Superior temporal gyrus (tissue), 1 donor: ENCODE data around the gene CIB4.
A peak's percentile ranks its signal among the peaks of the same experiment; 100 is the strongest.

Source experiments
- DNase-seq: peaks from one replicate; pipeline ENCODE4 v3.0.0-alpha.2; 2016; ENCODE audit errors: extremely low spot score

The CIB4 gene

DNA sequence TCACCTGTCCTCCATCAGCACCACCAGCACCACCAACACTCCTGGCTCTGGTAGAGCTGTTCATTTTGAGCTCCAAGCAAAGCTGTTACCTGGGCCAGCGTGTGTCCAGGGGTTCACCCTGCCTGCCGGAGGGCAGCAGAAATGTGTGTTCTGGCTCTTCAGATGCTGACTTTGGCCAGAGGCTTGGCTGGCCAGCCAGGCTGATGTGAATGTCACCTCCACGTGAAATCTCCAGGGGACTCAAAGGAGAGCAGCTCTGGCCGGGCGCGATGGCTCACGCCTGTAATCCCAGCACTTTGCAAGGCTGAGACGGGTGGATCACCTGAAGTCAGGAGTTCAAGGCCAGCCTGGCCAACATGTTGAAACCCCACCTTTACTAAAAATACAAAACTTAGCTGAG is 33.5 kb downstream of the CIB4 start:
- DNase-seq = no peak

DNA sequence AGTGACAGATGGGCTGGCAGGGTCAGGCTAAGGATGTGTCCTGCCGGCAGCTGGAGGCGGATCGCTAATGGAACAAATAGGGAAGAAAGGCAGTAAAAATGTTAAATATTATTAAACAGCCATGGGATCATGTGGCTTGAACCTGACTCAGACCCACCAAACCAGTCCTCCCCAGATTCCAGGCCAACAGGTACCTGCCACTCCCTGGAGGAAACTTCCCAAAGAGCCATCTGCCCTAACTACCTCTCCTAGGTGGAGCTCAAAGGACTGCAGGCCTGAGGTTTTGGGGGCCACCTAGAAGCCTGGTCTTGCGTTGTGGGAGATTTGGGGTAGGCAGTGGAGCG is 34.3 kb downstream of the CIB4 start:
- no peak for DNase-seq

DNA sequence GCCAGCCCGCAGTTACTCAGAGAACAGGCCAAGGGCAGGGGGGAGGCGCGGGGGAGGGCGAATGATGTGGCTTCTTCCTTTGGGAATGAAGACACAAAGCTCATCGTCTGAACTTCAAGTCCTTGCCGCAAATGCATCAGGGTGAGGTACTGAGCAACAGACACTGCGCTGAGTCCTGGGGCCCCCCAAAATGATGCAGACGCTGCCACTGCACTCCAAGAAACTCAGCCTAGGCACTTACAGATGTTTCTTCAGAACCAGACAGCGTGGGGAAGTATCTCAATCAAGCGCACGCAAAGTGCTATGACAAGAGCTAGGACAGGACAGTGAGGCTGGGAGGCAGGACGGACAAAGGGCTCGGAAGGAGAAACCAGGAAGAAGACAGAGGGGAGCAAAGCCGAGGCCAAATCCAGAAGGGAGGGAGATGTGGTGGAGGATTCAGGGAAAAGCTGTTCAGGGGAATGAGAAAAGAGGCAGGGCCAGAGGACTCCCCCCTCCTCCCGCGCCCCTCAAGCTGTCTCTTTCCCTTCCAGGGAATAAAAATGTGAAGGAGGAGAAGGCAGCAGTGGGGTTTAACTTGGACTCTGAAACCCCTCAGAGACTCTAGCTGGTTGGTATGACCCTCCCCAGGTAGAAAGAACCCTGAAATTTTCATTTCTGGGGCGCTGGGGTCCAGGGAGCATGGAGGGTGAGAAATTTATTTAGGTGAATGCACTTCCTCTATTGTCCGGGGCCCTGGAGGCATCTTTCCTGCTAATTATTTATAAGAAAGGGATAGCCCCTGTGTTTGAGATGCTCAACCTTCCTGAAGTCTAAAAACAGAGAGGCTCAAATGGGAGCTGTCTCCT is 34.9 kb downstream of the CIB4 start:
- no peak for DNase-seq

DNA sequence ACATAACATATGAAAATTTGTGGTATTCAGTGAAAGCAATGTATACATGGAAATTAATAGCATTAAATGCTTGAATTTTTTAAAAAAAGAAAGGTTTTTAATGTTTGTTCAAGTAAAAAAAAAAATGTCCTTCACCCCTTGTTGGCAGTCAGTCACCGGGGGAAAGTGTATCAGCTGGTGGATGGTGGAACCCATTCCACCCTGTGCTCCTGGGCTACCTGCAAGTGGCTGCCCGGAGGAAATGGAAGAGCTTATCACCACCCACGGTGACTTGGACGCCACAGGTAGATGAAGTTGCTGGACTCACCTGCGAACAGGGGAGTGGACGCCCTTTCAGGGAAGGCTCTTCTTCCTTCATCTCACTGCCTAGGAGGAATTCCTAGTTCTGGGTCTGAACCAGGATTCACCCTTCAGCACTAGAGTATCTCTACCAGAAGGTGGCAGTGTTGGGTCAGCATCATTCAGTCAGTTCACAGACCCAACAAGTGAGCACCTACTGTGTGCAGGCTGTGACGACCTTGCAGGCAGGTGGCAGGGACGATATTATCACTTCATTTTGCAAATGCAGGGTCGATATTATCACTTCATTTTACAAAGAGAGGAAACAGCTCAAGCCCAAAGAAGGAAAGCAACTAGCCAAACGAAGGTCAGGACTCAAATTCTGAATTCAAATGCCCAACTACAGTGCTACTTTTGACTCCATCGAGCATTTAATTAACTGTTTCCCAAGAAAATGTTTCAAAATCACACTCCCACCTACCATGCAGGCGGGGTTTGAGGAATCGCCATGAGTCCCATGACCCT is 35.8 kb downstream of the CIB4 start:
- peak; percentile 73 for DNase-seq

DNA sequence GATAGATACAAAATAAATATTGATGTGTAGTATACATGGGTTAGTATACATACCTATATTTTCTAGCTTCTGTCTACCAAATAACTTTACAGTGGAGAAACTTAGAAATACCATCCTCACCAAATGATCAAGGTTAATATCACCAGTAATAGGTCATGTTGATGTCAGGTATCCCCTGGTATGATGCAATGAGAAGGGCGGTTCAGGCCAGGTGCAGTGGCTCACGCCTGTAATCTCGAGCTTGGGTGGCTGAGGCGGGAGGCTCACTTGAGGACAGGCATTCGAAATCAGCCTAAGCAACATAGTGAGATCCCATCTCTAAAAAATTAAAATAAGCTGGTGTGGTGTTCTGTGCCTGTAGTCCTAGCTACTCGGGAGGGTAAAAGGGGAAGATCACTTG is 38.6 kb downstream of the CIB4 start:
- no peak for DNase-seq

DNA sequence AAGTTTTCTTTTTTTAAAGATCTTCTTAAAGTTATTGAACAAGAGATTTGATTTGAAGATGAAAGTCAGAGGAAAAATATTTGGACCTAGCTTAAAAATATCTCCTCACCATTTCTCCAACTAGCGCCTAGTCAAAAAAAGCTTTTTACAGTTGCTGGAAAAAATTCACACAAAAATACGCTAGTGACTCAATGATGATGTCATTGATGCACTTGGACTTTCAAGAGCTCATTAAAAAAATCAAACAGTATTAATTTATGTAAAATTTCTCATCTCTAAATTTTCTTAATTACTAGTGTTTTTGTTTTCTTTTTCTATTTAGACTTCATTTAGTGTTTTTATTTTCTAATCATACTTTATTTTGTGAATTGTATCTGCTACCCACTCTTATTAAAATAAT is 41.8 kb downstream of the CIB4 start:
- no peak for DNase-seq

DNA sequence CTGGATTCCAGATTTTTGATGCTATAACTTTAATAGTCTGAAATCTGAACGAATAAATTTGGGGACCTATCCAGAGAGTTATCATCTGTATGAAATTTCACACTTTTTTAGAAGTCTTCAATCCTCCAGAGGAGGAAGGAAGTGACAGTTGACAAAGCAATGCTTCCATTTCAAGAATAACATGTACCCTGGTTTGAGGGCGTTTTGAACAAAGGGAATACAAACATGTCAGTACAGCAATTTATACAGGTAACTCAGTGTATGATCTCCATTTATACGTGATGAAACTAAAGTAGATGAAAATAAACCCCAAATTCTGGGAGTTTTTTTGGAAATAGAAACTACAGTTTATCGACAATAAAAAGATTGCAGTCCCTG is 42.2 kb downstream of the CIB4 start:
- DNase-seq = no peak

DNA sequence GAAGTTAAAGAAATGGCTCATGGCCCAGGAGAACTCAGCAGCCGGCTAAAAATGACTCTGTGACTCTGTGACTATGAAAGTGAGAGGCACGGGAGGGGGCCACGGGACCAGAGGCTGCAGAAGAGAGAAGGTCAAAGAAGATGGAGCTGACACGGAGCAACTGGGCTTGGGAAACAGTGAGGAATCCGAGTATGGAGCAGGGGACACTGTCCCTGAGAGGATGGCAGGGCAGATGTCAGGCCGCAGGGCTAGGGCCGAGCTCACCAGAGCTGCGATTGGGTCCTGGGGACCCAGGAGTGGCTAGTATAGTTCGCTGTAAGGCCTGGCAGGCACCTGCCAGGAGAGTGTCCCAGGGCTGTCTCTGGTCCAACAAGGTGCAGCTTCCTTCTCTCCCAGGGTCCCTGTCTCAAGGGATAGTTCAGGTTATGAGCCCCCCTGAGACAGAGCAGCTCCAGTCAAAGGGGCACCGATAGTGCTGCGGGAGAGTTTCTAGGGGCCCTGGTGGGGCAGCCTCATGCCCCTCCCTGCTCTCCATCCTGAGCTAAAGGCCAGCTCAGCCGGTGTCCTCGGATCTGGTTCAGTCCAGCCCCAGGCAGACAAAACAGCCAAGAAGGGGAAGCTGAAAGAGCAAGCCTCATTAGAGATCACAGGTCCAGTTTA is 42.7 kb downstream of the CIB4 start:
- no peak for DNase-seq

DNA sequence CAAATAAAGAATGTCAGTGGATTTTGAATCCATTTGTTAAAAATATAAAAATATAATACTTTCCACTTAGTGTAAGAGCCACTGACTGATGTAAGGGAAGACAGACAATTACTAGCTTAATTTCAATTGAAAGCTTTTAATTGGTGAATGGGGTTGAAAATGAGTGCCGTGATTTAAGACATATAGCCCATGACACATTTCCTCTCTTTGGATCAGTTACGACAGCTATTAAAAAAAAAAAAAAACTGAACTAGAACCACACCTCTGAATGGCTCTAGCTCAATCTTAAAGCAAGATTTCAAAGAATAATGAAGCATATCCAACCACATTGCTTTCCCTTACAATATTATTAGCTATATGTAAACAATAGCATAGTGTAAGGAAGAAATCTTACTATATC is 44.0 kb downstream of the CIB4 start:
- no peak for DNase-seq

DNA sequence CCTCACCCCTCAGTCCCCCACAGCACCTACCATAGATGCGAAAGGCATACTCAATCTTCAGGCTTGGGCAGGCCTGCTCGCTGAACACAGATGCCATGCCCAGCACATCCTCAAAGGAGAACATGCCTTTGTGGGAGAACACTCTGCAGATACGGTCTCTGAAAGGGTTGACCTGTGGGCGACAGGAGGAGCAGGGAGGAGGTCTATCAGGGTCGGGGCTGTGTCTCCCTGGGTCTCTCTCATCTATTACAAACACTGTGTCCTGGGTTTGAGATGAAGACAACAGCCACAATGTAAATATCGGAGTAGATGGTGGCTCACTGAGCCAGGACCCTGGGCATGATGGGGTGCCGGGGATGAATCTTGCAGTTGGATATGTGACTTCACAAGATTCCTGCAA is 46.0 kb downstream of the CIB4 start:
- DNase-seq = no peak

DNA sequence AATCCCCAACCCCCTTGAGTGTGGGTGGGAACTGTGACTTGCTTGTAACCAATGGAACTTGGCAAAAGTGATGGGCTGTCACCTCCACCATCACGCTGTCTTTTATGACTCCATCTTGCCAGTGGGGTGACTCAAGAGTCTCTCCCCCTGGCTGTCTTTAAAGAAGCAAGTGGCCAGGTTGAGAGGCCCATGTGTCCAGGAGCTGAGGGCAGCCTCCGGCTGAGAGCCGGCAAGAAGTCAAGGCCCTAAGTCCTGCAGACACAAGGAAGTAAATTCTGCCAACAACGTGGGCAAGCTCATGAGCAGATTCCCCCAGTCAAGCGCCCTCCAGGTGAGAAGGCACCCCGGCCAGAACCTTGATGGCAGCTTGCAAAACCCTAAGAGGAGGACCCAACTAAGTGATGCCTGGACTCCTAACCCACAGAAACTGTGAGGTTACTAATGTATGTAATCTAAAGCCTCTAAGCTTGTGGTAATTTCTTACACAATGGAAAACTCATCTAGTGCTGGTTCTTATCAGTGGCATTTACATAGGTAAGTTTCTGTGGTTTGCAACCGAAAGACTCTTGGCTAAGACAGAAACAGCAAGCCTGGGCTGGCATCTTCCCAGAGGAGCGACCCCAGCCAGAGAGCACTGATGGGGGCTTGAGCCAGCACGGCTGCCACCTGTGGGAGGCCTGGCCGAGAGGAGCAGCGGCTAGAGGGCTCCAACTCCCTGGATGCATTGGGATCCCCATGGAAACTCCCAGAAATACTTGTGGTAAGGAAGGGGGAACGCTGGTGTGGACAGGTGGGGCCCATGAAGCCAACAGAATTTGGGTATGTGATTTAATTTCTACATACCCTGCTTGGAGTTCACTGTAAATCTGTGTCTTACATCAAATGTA is 49.3 kb downstream of the CIB4 start:
- no peak for DNase-seq

DNA sequence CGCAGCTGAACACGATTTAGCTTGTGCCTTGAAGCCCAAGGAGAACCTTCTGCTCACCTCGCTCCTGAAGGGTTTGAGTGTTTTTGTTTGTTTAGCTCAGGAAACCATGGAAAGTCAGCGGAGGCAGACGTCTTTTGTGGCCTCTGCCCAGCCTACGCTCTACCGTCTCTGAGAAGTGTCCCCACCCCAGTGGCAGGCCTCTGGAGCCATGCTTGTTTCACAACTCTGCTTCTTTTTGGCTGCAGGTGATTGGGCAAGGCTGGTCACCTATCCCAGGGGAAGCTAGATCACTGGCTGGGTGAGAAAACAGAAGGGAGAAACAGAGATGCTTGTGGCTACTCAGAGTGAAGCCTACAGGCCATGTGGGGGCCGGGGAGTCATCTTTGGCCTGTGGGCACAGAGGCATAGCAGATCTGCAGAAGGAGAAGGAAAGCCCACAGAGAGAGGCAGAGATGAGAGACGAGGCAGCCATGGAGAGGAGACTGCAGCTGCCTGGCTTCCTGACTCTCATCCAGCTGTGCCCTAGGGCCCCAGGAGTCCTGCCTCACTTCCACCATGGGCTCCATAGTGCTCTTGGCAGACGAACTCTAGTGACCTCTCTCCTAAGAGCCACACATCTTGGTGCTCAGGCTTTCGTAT is 50.1 kb downstream of the CIB4 start:
- DNase-seq = no peak

DNA sequence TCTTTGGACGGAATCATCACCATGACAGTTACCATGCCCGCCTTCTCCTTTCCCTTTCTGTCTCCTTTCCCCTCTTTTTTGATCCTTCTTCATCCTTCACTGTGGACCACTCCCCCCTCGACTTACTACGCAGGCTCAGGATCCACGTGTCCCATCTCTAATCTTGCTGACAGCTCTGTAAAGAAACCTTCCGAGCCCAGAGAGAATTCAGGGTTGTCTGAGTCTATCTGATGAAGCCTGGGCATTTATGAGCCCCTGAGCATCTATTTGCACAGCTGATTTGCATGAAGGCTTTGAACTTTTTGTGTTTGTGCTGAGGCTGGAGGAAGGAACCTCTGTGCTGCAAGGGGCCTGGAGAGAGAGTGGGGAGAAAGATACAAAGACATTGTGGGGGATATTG is 50.7 kb downstream of the CIB4 start:
- DNase-seq = no peak

DNA sequence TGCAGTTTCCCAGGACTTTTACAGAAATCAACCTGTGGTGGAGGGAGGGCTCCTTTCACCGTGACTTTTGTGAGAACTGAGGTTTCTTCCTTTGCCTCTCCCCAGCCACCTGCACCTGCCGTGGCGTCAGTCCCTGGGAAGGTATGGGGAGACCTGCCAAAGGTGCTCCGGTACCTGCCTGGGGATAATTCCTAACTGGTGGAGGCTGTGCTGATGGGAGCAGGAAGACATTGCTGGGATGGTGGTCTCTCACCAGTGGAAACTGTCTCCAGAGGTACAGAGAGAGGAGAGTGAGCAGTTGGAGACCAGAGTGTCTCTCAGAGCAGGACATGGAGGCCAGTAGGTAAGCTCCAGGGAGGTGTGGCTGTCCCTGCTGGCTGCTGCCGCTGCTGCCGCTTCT is 52.6 kb downstream of the CIB4 start:
- no peak for DNase-seq

DNA sequence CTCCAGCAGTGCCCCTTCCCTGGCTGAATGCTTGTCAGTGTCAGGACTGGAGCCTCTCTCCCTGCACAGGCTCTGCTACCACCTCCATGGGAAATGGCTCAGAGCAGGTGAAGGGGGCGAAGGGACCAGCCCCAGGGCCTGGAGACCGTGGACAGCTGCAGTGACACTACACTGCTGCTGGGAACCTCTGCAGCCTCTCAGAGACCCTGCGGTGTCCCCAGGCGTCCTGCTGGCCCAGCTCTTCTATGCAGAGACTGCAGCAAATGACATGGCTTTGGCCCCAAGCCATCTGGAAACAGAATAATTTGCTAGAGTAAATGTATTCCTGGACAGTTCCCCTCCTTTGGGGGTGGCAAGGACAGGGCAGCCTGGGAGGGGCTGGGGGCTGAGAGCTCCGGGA is 53.2 kb downstream of the CIB4 start:
- no peak for DNase-seq

DNA sequence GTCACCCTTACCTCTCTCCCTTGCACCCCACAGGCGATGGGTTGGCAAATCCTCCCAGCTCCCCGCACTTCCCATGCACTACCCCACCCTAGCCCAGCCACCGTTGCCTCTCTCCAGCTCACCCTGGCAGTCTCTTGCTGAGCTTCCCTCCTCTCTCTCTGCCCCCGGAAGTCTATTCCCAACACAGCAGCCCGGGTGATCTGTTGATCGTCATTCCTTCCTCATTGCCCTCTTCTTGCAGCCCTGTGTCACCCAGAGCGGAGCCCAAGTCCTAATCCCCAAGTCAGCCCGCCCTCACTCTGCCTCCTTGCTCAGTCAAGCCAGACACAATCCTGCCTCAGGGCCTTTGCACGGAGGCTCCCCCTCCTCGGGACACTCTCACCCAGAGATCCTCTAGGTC is 55.2 kb downstream of the CIB4 start:
- DNase-seq = no peak

DNA sequence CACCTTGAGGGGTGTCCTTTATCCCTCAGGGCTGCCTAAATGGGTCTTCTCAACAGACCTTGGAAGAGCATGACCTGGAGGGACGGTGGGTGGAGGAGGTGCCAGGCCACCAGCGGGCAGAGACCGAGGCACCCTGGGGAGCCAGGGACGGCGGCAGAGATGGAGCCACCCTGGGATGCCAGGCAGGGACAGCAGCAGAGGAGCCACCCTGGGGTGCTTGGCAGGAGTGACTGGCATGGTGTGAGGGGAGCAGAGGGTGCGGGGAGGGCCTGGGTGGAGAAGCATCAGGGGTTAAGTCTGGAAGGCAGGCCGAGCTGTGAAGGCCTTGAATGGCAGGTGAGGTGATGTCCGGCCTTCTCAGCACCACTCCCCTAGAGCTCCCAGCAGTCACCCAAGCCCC is 56.1 kb downstream of the CIB4 start:
- no peak for DNase-seq

DNA sequence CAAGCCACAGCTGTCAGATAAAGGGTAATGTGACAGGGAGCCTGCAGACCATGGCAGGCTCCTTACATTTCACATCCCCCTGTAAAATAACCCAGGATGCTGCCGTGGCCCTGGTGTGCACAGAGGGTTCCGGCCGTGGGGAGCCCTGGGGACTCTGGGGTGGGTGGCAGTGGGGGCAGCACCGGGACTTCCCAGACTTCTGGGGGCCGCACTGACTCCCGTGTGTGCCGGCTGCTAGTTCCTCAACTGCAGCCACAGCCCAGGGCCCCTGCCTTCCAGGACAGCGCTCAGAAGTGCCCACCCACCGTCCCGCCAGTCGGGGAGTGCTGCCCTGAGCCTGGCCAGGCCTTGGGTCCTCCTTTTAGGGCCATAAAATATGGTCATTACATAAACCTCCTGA is 56.5 kb downstream of the CIB4 start:
- DNase-seq = no peak

DNA sequence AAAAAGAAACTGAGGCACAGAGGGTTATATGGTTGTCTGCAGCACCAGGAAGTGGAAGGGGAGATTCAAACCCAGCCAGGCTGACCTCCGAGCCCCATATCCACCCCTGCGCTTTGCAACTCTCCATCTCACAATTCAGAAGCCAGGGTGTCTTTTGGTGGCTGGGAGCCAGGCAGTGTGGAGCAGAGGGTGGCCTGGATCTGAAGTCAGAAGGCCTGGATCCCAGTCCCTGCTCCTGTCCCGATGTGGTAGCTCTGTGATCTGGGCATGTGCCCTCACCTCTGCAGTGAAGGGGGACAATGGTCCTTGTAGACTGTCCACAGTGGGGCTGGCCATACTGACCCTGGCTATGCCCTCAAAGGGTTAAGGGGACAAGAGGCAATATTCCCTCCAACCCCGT is 57.0 kb downstream of the CIB4 start:
- no peak for DNase-seq

DNA sequence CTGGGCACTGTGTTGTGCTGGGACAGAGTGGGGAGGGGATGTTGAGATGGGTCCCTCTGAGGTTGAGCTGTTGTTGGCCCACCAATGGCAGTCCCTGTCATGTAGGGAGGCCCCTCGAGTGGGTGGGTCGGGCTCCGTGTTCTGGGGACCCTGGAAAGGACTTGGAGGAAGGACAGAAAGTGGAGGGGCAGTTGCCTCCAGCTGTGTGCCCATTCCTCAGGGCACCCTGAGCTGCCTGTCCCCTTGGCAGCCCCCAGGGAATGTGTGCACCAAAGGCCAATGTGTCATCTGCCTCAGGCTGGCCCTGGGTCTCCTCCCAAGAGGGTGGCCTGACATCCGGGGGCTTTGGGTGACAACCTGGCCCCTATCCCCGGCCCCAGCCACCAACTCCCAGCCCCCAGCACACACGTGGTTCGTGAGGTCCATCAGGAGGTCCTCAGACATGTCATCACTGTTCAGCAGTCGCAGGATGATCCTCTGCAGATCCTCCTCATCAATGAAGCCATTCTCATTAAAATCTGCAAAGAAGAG is 57.7 kb downstream of the CIB4 start:
- no peak for DNase-seq

DNA sequence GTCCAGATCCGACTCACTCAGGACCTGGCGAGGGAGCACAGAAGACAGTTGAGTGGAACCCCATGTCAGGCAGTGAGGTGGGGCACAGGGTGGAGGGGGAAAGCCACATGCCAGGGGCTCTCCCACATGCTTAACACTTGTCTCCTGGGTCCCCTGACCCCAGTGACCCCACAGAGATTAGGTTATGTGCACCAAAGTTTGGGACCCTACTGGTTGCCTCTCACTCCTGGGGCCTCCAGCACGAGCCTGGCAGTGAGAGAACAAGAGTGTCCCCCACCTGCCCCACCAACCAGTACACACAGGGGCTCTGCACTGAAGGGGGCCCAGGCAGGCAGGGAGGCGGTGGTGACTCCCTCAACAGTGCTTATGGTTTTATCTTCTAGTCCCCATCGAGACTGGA is 58.3 kb downstream of the CIB4 start:
- no peak for DNase-seq
